OCI-LY1 (cell line): ENCODE data around the gene ARMC6.

ENCODE experiments used
- CTCF ChIP-seq: fragments of 200-600 bp; sonication (generic), shearing (Covaris generic); IDR thresholded peaks from 2 replicates; pipeline ENCODE4 v1.5.1; 2017; ENCODE audit warnings: mild to moderate bottlenecking, antibody characterized with exemption, low read length, moderate library complexity, mixed read lengths
- EZH2 ChIP-seq: fragments of 200-600 bp; sonication (generic), shearing (Covaris generic); IDR thresholded peaks from 2 replicates; pipeline ENCODE4 v1.8.0; 2017; ENCODE audit warnings: borderline replicate concordance, mixed run types, mild to moderate bottlenecking, antibody characterized with exemption, low read length, moderate library complexity, mixed read lengths

- TF ChIP-seq CTCF (no peak), EZH2 (no peak)
Measured at GRCh38 chr19:19054315-19054938, 21.0 kb downstream of the ARMC6 start.
